Smooth muscle cell (in vitro differentiated cells): ENCODE measurements around the gene NFU1. TPM values are rescaled to one million over a fixed set of nuclear protein-coding genes. Genes with fewer than 3 reads are reported as not detected.
A peak's percentile ranks its signal among the peaks of the same experiment; 100 is the strongest.

Source experiments
- DNase-seq: peaks from one replicate; lab custom pipeline; 2025; ENCODE audit not compliant: unreplicated experiment; lab: John Stamatoyannopoulos, UW
- H2AFZ ChIP-seq: fragments of 200-600 bp; sonication (generic); 2 replicates; pipeline ENCODE4 v1.6.0; 2016; ENCODE audit warnings: antibody characterized with exemption, low read depth, mild to moderate bottlenecking
- H3F3A ChIP-seq: fragments of 200-600 bp; sonication (generic); 2 replicates; pipeline ENCODE4 v1.6.0; 2017; ENCODE audit warnings: antibody characterized with exemption, low read depth
- H3K27ac ChIP-seq: fragments of 200-600 bp; sonication (generic); 2 replicates; pipeline ENCODE4 v1.5.1; 2016; ENCODE audit warnings: low read depth, mild to moderate bottlenecking
- H3K27me3 ChIP-seq: fragments of 200-600 bp; sonication (generic); 2 replicates; pipeline ENCODE4 v1.6.1; 2016; ENCODE audit warnings: low read depth, mild to moderate bottlenecking
- H3K36me3 ChIP-seq: fragments of 200-600 bp; sonication (generic); 2 replicates; pipeline ENCODE4 v1.5.1; 2016; ENCODE audit warnings: low read depth
- H3K4me1 ChIP-seq: fragments of 200-600 bp; sonication (generic); 2 replicates; pipeline ENCODE4 v1.5.1; 2016; ENCODE audit warnings: low read depth
- H3K4me2 ChIP-seq: fragments of 200-600 bp; sonication (generic); 2 replicates; pipeline ENCODE4 v1.6.0; 2016; ENCODE audit warnings: mild to moderate bottlenecking
- H3K4me3 ChIP-seq: fragments of 200-600 bp; sonication (generic); 2 replicates; pipeline ENCODE4 v1.5.1; 2016; ENCODE audit warnings: mild to moderate bottlenecking
- H3K79me2 ChIP-seq: fragments of 200-600 bp; sonication (generic); 2 replicates; pipeline ENCODE4 v1.6.0; 2016; ENCODE audit warnings: low read depth, mild to moderate bottlenecking
- H3K9ac ChIP-seq: fragments of 200-600 bp; sonication (generic); 2 replicates; pipeline ENCODE4 v1.6.0; 2016; ENCODE audit warnings: low read depth
- H3K9me3 ChIP-seq: fragments of 200-600 bp; sonication (generic); replicated peaks from 2 replicates; pipeline ENCODE4 v1.5.1; 2016; ENCODE audit warnings: low read depth
- H4K20me1 ChIP-seq: fragments of 200-600 bp; sonication (generic); 2 replicates; pipeline ENCODE4 v1.6.0; 2016; ENCODE audit warnings: low read depth
- CTCF ChIP-seq: fragments of 200-600 bp; sonication (generic); IDR thresholded peaks from 2 replicates; pipeline ENCODE4 v1.5.1; 2017; ENCODE audit warnings: borderline replicate concordance, mild to moderate bottlenecking, antibody characterized with exemption; ENCODE audit not compliant: insufficient read depth, poor library complexity, severe bottlenecking
- WGBS: methylation state at CpG from one replicate; pipeline ENCODE4 v1.1.7; 2016; ENCODE audit warnings: low lambda C conversion rate; 5-methylcytosine and 5-hydroxymethylcytosine counted together
- polyA plus RNA-seq: library from polyadenylated mRNA; unstranded; fragments of >200 nt; fragmentation: Nextera tagmentation; extraction: Ambion mirVana; gene quantifications from 2 replicates; pipeline ENCODE4 v1.2.1, GENCODE V29; 2016
- total RNA-seq: library from RNA; depleted of rRNA; stranded (reverse); fragments of >200 nt; gene quantifications from 2 replicates; pipeline ENCODE4 v1.2.3, GENCODE V29; 2014

Gene NFU1
- total and polyA plus RNA-seq, 2 experiments from 2014 or later, result 43.0 to 62.0 TPM

DNA sequence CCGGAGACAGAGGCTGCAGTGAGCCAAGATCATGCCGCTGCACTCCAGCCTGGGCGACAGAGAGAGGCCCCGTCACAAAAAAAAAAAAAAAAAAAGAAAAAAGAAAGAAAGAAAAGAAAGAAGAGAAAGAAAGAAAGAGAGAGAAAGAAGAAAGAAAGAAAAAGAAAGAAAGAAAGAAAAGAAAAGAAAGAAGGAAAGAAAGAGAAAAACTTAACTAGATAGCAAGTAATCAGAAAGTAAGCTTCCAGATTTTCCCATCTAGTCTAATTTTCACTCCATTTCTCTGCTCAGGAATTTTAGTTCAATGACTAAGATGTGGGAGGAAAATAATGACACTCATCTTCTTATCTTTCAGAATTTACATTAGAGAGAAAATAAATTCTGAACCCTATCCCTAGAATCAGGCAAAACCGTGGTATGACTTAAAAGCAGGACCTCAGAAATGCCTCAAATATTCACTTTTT, 52.6 kb downstream of the NFU1 start:
- H3K4me3 ChIP-seq, result peak overlapping the region; percentile 99

DNA sequence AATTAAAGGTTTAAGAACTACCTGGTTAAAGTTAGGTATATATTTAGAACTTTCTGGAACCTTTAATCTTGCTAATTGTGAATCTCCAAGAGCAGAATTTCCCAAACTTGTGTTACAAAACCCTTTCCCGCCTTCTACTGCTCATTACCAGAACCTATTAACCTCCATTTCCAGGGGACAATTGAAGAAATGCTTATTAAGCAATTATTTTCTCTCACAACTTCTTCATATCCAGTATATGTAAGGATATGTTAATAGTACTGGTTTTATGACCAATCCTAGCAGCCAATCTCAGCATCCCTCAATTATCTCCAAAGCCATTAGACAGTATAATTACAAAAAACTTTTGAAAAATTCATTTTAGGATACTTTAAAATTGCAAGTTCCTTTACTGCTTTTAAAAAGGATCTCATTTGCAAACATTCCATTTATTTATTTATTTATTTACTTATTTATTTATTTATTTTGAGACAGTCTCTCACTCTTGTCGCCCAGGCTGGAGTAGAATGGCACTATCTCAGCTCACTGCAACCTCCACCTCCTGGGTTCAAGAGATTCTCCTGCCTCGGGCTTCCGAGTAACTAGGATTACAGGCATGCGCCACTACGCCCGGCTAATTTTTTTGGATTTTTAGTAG, 53.9 kb downstream of the NFU1 start:
- Histone ChIP-seq H3K9ac (no peak overlapping the region), H2AFZ (no peak overlapping the region), H3K9me3 (no peaks in the 10 kb centered on the region), H3F3A (peaks cover 17% of the 10 kb centered on the region), H3K36me3 (no peaks in the 10 kb centered on the region), H3K79me2 (peaks cover 87% of the 10 kb centered on the region), H3K27ac (peak overlapping the region; percentile 84), H3K27me3 (no peaks in the 10 kb centered on the region), H4K20me1 (peaks cover 82% of the 10 kb centered on the region), H3K4me2 (peak overlapping the region; percentile 100), H3K4me1 (peaks cover 31% of the 10 kb centered on the region), H3K4me3 (peak overlapping the region; percentile 99)
- no peak for TF ChIP-seq CTCF
- 93% methylated on average over 7 of the region's 7 CpGs for WGBS
- no peak for DNase-seq

More for the DNA sequence above, 52.6 kb downstream of the NFU1 start:
- no peak for DNase-seq
- peaks cover 14% of the 10 kb centered on the region for H3F3A ChIP-seq
- 75% methylated on average over 5 of the region's 5 CpGs for WGBS
- peaks cover 36% of the 10 kb centered on the region for H3K4me1 ChIP-seq
- TF ChIP-seq CTCF, result no peak
- H3K36me3 ChIP-seq, result no peaks in the 10 kb centered on the region
- no peaks in the 10 kb centered on the region for H3K9me3 ChIP-seq
- no peak overlapping the region for H2AFZ ChIP-seq
- H3K9ac ChIP-seq, result no peak overlapping the region
- peak overlapping the region; percentile 84 for H3K27ac ChIP-seq
- peak overlapping the region; percentile 100 for H3K4me2 ChIP-seq
- no peaks in the 10 kb centered on the region for H3K27me3 ChIP-seq
- peaks cover 74% of the 10 kb centered on the region for H3K79me2 ChIP-seq
- peaks cover 68% of the 10 kb centered on the region for H4K20me1 ChIP-seq

- no peak for DNase-seq
- Histone ChIP-seq H3F3A (peaks cover 14% of the 10 kb centered on the region), H3K9ac (no peak overlapping the region), H3K27me3 (no peaks in the 10 kb centered on the region), H4K20me1 (peaks cover 89% of the 10 kb centered on the region), H3K4me3 (no peak overlapping the region), H3K79me2 (peaks cover 95% of the 10 kb centered on the region), H3K4me1 (peaks cover 24% of the 10 kb centered on the region), H3K27ac (peak overlapping the region; percentile 5), H3K4me2 (peak overlapping the region; percentile 100), H3K36me3 (no peaks in the 10 kb centered on the region), H3K9me3 (no peaks in the 10 kb centered on the region), H2AFZ (no peak overlapping the region)
- no peak for TF ChIP-seq CTCF
- 82% methylated on average over 2 of the region's 2 CpGs for WGBS
Measured at GRCh38 chr2:69382547-69382946, 54.7 kb downstream of the NFU1 start.

GRCh38 chr2:69381337-69381737, 55.9 kb downstream of the NFU1 start:
- no peak for TF ChIP-seq CTCF
- Histone ChIP-seq H3K79me2 (peaks cover 100% of the 10 kb centered on the region), H3K4me1 (peaks cover 23% of the 10 kb centered on the region), H4K20me1 (peaks cover 100% of the 10 kb centered on the region), H3K4me2 (peak overlapping the region; percentile 100), H3K4me3 (no peak overlapping the region), H3K9me3 (no peaks in the 10 kb centered on the region), H3K27ac (peak overlapping the region; percentile 58), H3K36me3 (no peaks in the 10 kb centered on the region), H3K9ac (no peak overlapping the region), H3K27me3 (no peaks in the 10 kb centered on the region), H3F3A (peaks cover 15% of the 10 kb centered on the region), H2AFZ (no peak overlapping the region)
- WGBS, result 76% methylated on average over 1 of the region's 1 CpG
- no peak for DNase-seq
